Measurements from ENCODE around the gene HLA-G.

Gene HLA-G

GRCh38 chr6:29791162-29791561 lies 36.5 kb upstream of the HLA-G start:
- no peak overlapping the region for H2BK5ac ChIP-seq (ENCODE audit: low read length)
- no peak overlapping the region for H3K14ac ChIP-seq (ENCODE audit: low read length)
- no peak overlapping the region for H3K27ac ChIP-seq (replicated peaks; ENCODE audit: low read length)
- H3K4me2 ChIP-seq (ENCODE audit: insufficient read depth, low read length, poor library complexity, severe bottlenecking), result no peak overlapping the region
- peaks cover 0 to 3% of the 10 kb centered on the region in 2 donors for H3K9me3 ChIP-seq (replicated peaks in 1 of 2; ENCODE audit: control insufficient read depth in 2 of 2, insufficient read depth in 1 of 2, low read depth in 1 of 2, low read length in 2 of 2)
- H3K27me3 ChIP-seq (ENCODE audit: control insufficient read depth in 3 of 3, insufficient read depth in 3 of 3, low read depth in 1 of 3, low read length in 3 of 3), result peaks cover 14 to 63% (median 34%) of the 10 kb centered on the region in 3 experiments
- H4K8ac ChIP-seq (ENCODE audit: low read depth, low read length), result no peak overlapping the region
- no peak overlapping the region for H3K4ac ChIP-seq (ENCODE audit: low read length)
- H3K4me3 ChIP-seq (ENCODE audit: low read length in 2 of 2), result no peak overlapping the region
- H2AK5ac ChIP-seq (ENCODE audit: low read depth, low read length), result no peak overlapping the region
- H2AFZ ChIP-seq (ENCODE audit: low read length), result no peak overlapping the region
- H3K9ac ChIP-seq (ENCODE audit: low read depth, low read length, poor library complexity), result no peak overlapping the region
- H2BK120ac ChIP-seq (ENCODE audit: low read depth, low read length), result no peak overlapping the region
- H3K18ac ChIP-seq (ENCODE audit: low read length), result no peak overlapping the region
- WGBS, 2 donors (ENCODE audit: extremely low coverage in 2 of 2, insufficient read length in 2 of 2, insufficient replicate concordance in 1 of 2), result no CpG with 5 or more reads among the region's 3 CpGs
- H3K79me1 ChIP-seq (ENCODE audit: low read depth, low read length), result peaks cover 2% of the 10 kb centered on the region
- no peak overlapping the region for H4K91ac ChIP-seq (ENCODE audit: low read depth, low read length, poor library complexity)
- H2BK15ac ChIP-seq (ENCODE audit: low read length), result no peak overlapping the region
- no peak overlapping the region for H3K23ac ChIP-seq (ENCODE audit: low read depth, low read length, poor library complexity)
- H2BK12ac ChIP-seq (ENCODE audit: low read length), result no peak overlapping the region
- H3K36me3 ChIP-seq (replicated peaks in 1 of 2; ENCODE audit: control insufficient read depth in 2 of 2, insufficient read depth in 2 of 2, low read length in 2 of 2), result no peaks in the 10 kb centered on the region
- H3K4me1 ChIP-seq (ENCODE audit: control insufficient read depth in 2 of 2, insufficient read depth in 1 of 2, low read depth in 1 of 2, low read length in 2 of 2), result peaks cover 0 to 2% of the 10 kb centered on the region in 2 donors
- no peak for DNase-seq (ENCODE audit: low spot score)

GRCh38 chr6:29791786-29792122 lies 35.9 kb upstream of the HLA-G start:
- H3K4me3 ChIP-seq (ENCODE audit: low read length in 2 of 2), result no peak overlapping the region
- no peak overlapping the region for H3K18ac ChIP-seq (ENCODE audit: low read length)
- peaks cover 14 to 64% (median 34%) of the 10 kb centered on the region in 3 experiments for H3K27me3 ChIP-seq (ENCODE audit: control insufficient read depth in 3 of 3, insufficient read depth in 3 of 3, low read depth in 1 of 3, low read length in 3 of 3)
- H3K9ac ChIP-seq (ENCODE audit: low read depth, low read length, poor library complexity), result no peak overlapping the region
- no peaks in the 10 kb centered on the region for H3K36me3 ChIP-seq (replicated peaks in 1 of 2; ENCODE audit: control insufficient read depth in 2 of 2, insufficient read depth in 2 of 2, low read length in 2 of 2)
- no peak overlapping the region for H2BK15ac ChIP-seq (ENCODE audit: low read length)
- H2AK5ac ChIP-seq (ENCODE audit: low read depth, low read length), result no peak overlapping the region
- H2BK12ac ChIP-seq (ENCODE audit: low read length), result peak overlapping the region; percentile 41
- H4K91ac ChIP-seq (ENCODE audit: low read depth, low read length, poor library complexity), result no peak overlapping the region
- no peak overlapping the region for H2BK120ac ChIP-seq (ENCODE audit: low read depth, low read length)
- H3K14ac ChIP-seq (ENCODE audit: low read length), result no peak overlapping the region
- no peak overlapping the region for H3K4ac ChIP-seq (ENCODE audit: low read length)
- peaks cover 2% of the 10 kb centered on the region for H3K79me1 ChIP-seq (ENCODE audit: low read depth, low read length)
- H3K4me2 ChIP-seq (ENCODE audit: insufficient read depth, low read length, poor library complexity, severe bottlenecking), result no peak overlapping the region
- no peak overlapping the region for H3K23ac ChIP-seq (ENCODE audit: low read depth, low read length, poor library complexity)
- peak overlapping the region; percentile 70 for H2AFZ ChIP-seq (ENCODE audit: low read length)
- no peak for DNase-seq (ENCODE audit: low spot score)
- peaks cover 0 to 2% of the 10 kb centered on the region in 2 donors for H3K4me1 ChIP-seq (ENCODE audit: control insufficient read depth in 2 of 2, insufficient read depth in 1 of 2, low read depth in 1 of 2, low read length in 2 of 2)
- no CpG with 5 or more reads among the region's 12 CpGs for WGBS, 2 donors (ENCODE audit: extremely low coverage in 2 of 2, insufficient read length in 2 of 2, insufficient replicate concordance in 1 of 2)
- no peak overlapping the region for H2BK5ac ChIP-seq (ENCODE audit: low read length)
- H4K8ac ChIP-seq (ENCODE audit: low read depth, low read length), result no peak overlapping the region
- H3K9me3 ChIP-seq (replicated peaks in 1 of 2; ENCODE audit: control insufficient read depth in 2 of 2, insufficient read depth in 1 of 2, low read depth in 1 of 2, low read length in 2 of 2), result peaks cover 0 to 3% of the 10 kb centered on the region in 2 donors
- H3K27ac ChIP-seq (replicated peaks; ENCODE audit: low read length), result no peak overlapping the region

- H3K4ac ChIP-seq (ENCODE audit: low read length), result no peak overlapping the region
- peak overlapping the region; percentile 85 for H3K23ac ChIP-seq (ENCODE audit: low read depth, low read length, poor library complexity)
- peaks cover 0 to 3% of the 10 kb centered on the region in 2 donors for H3K9me3 ChIP-seq (replicated peaks in 1 of 2; ENCODE audit: control insufficient read depth in 2 of 2, insufficient read depth in 1 of 2, low read depth in 1 of 2, low read length in 2 of 2)
- H2BK120ac ChIP-seq (ENCODE audit: low read depth, low read length), result no peak overlapping the region
- H4K91ac ChIP-seq (ENCODE audit: low read depth, low read length, poor library complexity), result no peak overlapping the region
- peak overlapping the region; percentile 70 for H2AFZ ChIP-seq (ENCODE audit: low read length)
- peak overlapping the region; percentile 24 for H2BK5ac ChIP-seq (ENCODE audit: low read length)
- H3K18ac ChIP-seq (ENCODE audit: low read length), result peak overlapping the region; percentile 95
- peak overlapping the region; percentile 37 for H2BK15ac ChIP-seq (ENCODE audit: low read length)
- peak overlapping the region; percentile 96 for H3K4me2 ChIP-seq (ENCODE audit: insufficient read depth, low read length, poor library complexity, severe bottlenecking)
- no peaks in the 10 kb centered on the region for H3K36me3 ChIP-seq (replicated peaks in 1 of 2; ENCODE audit: control insufficient read depth in 2 of 2, insufficient read depth in 2 of 2, low read length in 2 of 2)
- H3K27ac ChIP-seq (replicated peaks; ENCODE audit: low read length), result no peak overlapping the region
- peak overlapping the region; percentile 89 for H3K14ac ChIP-seq (ENCODE audit: low read length)
- no peak overlapping the region for H2BK12ac ChIP-seq (ENCODE audit: low read length)
- H3K4me3 ChIP-seq (ENCODE audit: low read length in 2 of 2), result peak overlapping the region in 1 of 2 donors; percentile 81
- H3K27me3 ChIP-seq (ENCODE audit: control insufficient read depth in 3 of 3, insufficient read depth in 3 of 3, low read depth in 1 of 3, low read length in 3 of 3), result peaks cover 14 to 64% (median 34%) of the 10 kb centered on the region in 3 experiments
- no peak overlapping the region for H4K8ac ChIP-seq (ENCODE audit: low read depth, low read length)
- H3K79me1 ChIP-seq (ENCODE audit: low read depth, low read length), result peaks cover 2% of the 10 kb centered on the region
- H2AK5ac ChIP-seq (ENCODE audit: low read depth, low read length), result peak overlapping the region; percentile 84
- WGBS, 2 donors (ENCODE audit: extremely low coverage in 2 of 2, insufficient read length in 2 of 2, insufficient replicate concordance in 1 of 2), result no CpG with 5 or more reads among the region's 79 CpGs
- peaks cover 0 to 2% of the 10 kb centered on the region in 2 donors for H3K4me1 ChIP-seq (ENCODE audit: control insufficient read depth in 2 of 2, insufficient read depth in 1 of 2, low read depth in 1 of 2, low read length in 2 of 2)
- peak; percentile 9 for DNase-seq (ENCODE audit: low spot score)
- H3K9ac ChIP-seq (ENCODE audit: low read depth, low read length, poor library complexity), result peak overlapping the region; percentile 70
These were observed 35.2 kb upstream of the HLA-G start for GRCh38 chr6:29792123-29793035.

- Histone ChIP-seq H3K79me1 (ENCODE audit: low read depth, low read length) (peaks cover 2% of the 10 kb centered on the region), H2AK5ac (ENCODE audit: low read depth, low read length) (no peak overlapping the region), H4K91ac (ENCODE audit: low read depth, low read length, poor library complexity) (no peak overlapping the region), H3K4me2 (ENCODE audit: insufficient read depth, low read length, poor library complexity, severe bottlenecking) (peak overlapping the region; percentile 62), H2BK15ac (ENCODE audit: low read length) (no peak overlapping the region), H3K4me3 (ENCODE audit: low read length in 2 of 2) (peak overlapping the region in 1 of 2 donors; percentile 9), H4K8ac (ENCODE audit: low read depth, low read length) (no peak overlapping the region), H3K27me3 (ENCODE audit: control insufficient read depth in 3 of 3, insufficient read depth in 3 of 3, low read depth in 1 of 3, low read length in 3 of 3) (peaks cover 14 to 64% (median 34%) of the 10 kb centered on the region in 3 experiments), H2BK5ac (ENCODE audit: low read length) (no peak overlapping the region), H3K4me1 (ENCODE audit: control insufficient read depth in 2 of 2, insufficient read depth in 1 of 2, low read depth in 1 of 2, low read length in 2 of 2) (peaks cover 0 to 2% of the 10 kb centered on the region in 2 donors), H3K23ac (ENCODE audit: low read depth, low read length, poor library complexity) (no peak overlapping the region), H2AFZ (ENCODE audit: low read length) (no peak overlapping the region), H3K9me3 (replicated peaks in 1 of 2; ENCODE audit: control insufficient read depth in 2 of 2, insufficient read depth in 1 of 2, low read depth in 1 of 2, low read length in 2 of 2) (peaks cover 0 to 3% of the 10 kb centered on the region in 2 donors), H3K14ac (ENCODE audit: low read length) (peak overlapping the region; percentile 89), H3K36me3 (replicated peaks in 1 of 2; ENCODE audit: control insufficient read depth in 2 of 2, insufficient read depth in 2 of 2, low read length in 2 of 2) (no peaks in the 10 kb centered on the region), H2BK120ac (ENCODE audit: low read depth, low read length) (no peak overlapping the region), H2BK12ac (ENCODE audit: low read length) (no peak overlapping the region), H3K9ac (ENCODE audit: low read depth, low read length, poor library complexity) (no peak overlapping the region), H3K18ac (ENCODE audit: low read length) (peak overlapping the region; percentile 57), H3K4ac (ENCODE audit: low read length) (no peak overlapping the region), H3K27ac (replicated peaks; ENCODE audit: low read length) (no peak overlapping the region)
- no CpG with 5 or more reads among the region's 11 CpGs for WGBS, 2 donors (ENCODE audit: extremely low coverage in 2 of 2, insufficient read length in 2 of 2, insufficient replicate concordance in 1 of 2)
- no peak for DNase-seq (ENCODE audit: low spot score)
These were observed 34.6 kb upstream of the HLA-G start for GRCh38 chr6:29793036-29793356.
